HEK293 (cell line): ENCODE measurements around the gene LRRC8E.

Experiments used
- CTCF ChIP-seq: fragments of 450-650 bp; formaldehyde crosslinking; IDR thresholded peaks from 2 replicates; pipeline ENCODE4 v1.5.1; 2016; ENCODE audit warnings: missing biosample characterization, missing genetic modification characterization
- HOXA7 ChIP-seq: sonication (generic); formaldehyde crosslinking; IDR thresholded peaks from 2 replicates; pipeline ENCODE4 v1.8.1; 2022; ENCODE audit warnings: missing genetic modification reagents, borderline replicate concordance
- KLF10 ChIP-seq: fragments of 450-650 bp; IDR thresholded peaks from 2 replicates; pipeline ENCODE4 v1.5.1; 2018; ENCODE audit warnings: missing biosample characterization, mild to moderate bottlenecking, missing genetic modification characterization
- YY1 ChIP-seq: fragments of 450-650 bp; formaldehyde crosslinking; IDR thresholded peaks from 2 replicates; pipeline ENCODE4 v1.5.1; 2018; ENCODE audit warnings: missing biosample characterization, missing genetic modification characterization
- ZBTB21 ChIP-seq: fragments of 450-650 bp; formaldehyde crosslinking; IDR thresholded peaks from 2 replicates; pipeline ENCODE4 v1.5.1; 2017; ENCODE audit warnings: missing biosample characterization, missing genetic modification characterization
- ZNF311 ChIP-seq: fragments of 450-650 bp; formaldehyde crosslinking; IDR thresholded peaks from 2 replicates; pipeline ENCODE4 v1.5.1; 2017; ENCODE audit warnings: missing biosample characterization, missing genetic modification characterization, borderline replicate concordance
- ZNF37A ChIP-seq: fragments of 450-650 bp; IDR thresholded peaks from 2 replicates; pipeline ENCODE4 v1.5.1; 2018; ENCODE audit warnings: missing biosample characterization, missing genetic modification characterization

- TF ChIP-seq HOXA7 (CRISPR knock-in tag) (no peak), CTCF (tag by site-specific recombination) (no peak), KLF10 (tag by site-specific recombination) (no peak), YY1 (tag by site-specific recombination) (no peak), ZBTB21 (tag by site-specific recombination) (no peak), ZNF37A (no peak), ZNF311 (tag by site-specific recombination) (no peak)
Measured at GRCh38 chr19:7840629-7841028, 47.7 kb upstream of the LRRC8E start.
